SK-N-MC (cell line): Measurements from ENCODE around the gene VASH1.

Source experiments
- EZH2 ChIP-seq: fragments of 200-600 bp; sonication (generic); IDR thresholded peaks from one replicate; pipeline ENCODE4 v1.6.1; 2017; ENCODE audit warnings: antibody characterized with exemption
- FOXP2 ChIP-seq: optimal IDR thresholded peaks from 2 replicates; pipeline ENCODE3; 2011; ENCODE audit warnings: mild to moderate bottlenecking, moderate library complexity; ENCODE audit not compliant: insufficient read depth; ENCODE audit errors: extremely low read length, control extremely low read depth
- POLR2AphosphoS5 ChIP-seq: IDR thresholded peaks from 2 replicates; pipeline ENCODE4 v1.6.1; 2012; ENCODE audit warnings: mild to moderate bottlenecking, low read depth, low read length, borderline replicate concordance

- no peak for TF ChIP-seq POLR2AphosphoS5
- TF ChIP-seq EZH2: no peak
- TF ChIP-seq FOXP2: no peak
These were observed 53.7 kb downstream of the VASH1 start for GRCh38 chr14:76814726-76815645.
